Activated naive CD4-positive, alpha-beta T cell (primary cell): ENCODE data around the gene KHK.
A peak's percentile ranks its signal among the peaks of the same experiment; 100 is the strongest.
"Not testable (repeated sequence)": the region's sequence is repeated elsewhere in the genome, so short reads cannot be mapped to it uniquely, and the experiment has no call there.

Source experiments
- DNase-seq, 4 experiments: peaks; one replicate each; lab custom pipeline; 2025; lab: John Stamatoyannopoulos, UW

The KHK gene

GRCh38 chr2:27059141-27059820 lies 27.3 kb upstream of the KHK start:
- DNase-seq: no peak

GRCh38 chr2:27060323-27060722 lies 26.2 kb upstream of the KHK start:
- DNase-seq: no peak

GRCh38 chr2:27065128-27065527 lies 21.4 kb upstream of the KHK start:
- no peak for DNase-seq

GRCh38 chr2:27067385-27067784 lies 19.2 kb upstream of the KHK start:
- no peak for DNase-seq

GRCh38 chr2:27069436-27069835 lies 17.1 kb upstream of the KHK start:
- DNase-seq: no peak

GRCh38 chr2:27069961-27070618 lies 16.5 kb upstream of the KHK start:
- no peak for DNase-seq

- DNase-seq: no peak
These were observed 15.8 kb upstream of the KHK start for GRCh38 chr2:27070653-27071276.

- DNase-seq: peak; percentile 50 to 88 (median 74)
These were observed 15.1 kb upstream of the KHK start, which contains the start of gene OST4 for GRCh38 chr2:27071277-27071989. OST4 (minus strand) TSS chr2:27071654.

- DNase-seq: peak in 1 of 4 experiments; percentile 31
These were observed 14.4 kb upstream of the KHK start for GRCh38 chr2:27071990-27072830.

GRCh38 chr2:27072920-27073319 lies 13.7 kb upstream of the KHK start:
- no peak for DNase-seq

GRCh38 chr2:27073782-27074181 lies 12.8 kb upstream of the KHK start:
- DNase-seq: no peak

- peak in 2 of 4 experiments; percentile 19 to 56 for DNase-seq
These were observed 11.6 kb upstream of the KHK start for GRCh38 chr2:27074738-27075565.

GRCh38 chr2:27075566-27075871 lies 11.1 kb upstream of the KHK start:
- not testable (repeated sequence) for DNase-seq

- DNase-seq: no peak
These were observed 10.2 kb upstream of the KHK start for GRCh38 chr2:27076323-27076722.

- no peak for DNase-seq
These were observed 9.3 kb upstream of the KHK start for GRCh38 chr2:27077231-27077630.

GRCh38 chr2:27078267-27079194 lies 8.0 kb upstream of the KHK start, which contains the start of gene EMILIN1:
EMILIN1 (plus strand) TSS chr2:27078615; CDS start chr2:27079066, 451 bp downstream.
- DNase-seq: no peak

- DNase-seq: no peak
These were observed 7.1 kb upstream of the KHK start for GRCh38 chr2:27079233-27080139.

GRCh38 chr2:27080140-27080469 lies 6.5 kb upstream of the KHK start:
- DNase-seq: no peak

GRCh38 chr2:27080603-27080936 lies 6.0 kb upstream of the KHK start:
- no peak for DNase-seq
